NCI-H345 (cell line): ENCODE results near the gene LYST.
"Not testable (repeated sequence)": the region's sequence is repeated elsewhere in the genome, so short reads cannot be mapped to it uniquely, and the experiment has no call there.

Source experiments
- DNase-seq: peaks from one replicate; lab custom pipeline; 2025; lab: John Stamatoyannopoulos, UW

Gene LYST

DNA sequence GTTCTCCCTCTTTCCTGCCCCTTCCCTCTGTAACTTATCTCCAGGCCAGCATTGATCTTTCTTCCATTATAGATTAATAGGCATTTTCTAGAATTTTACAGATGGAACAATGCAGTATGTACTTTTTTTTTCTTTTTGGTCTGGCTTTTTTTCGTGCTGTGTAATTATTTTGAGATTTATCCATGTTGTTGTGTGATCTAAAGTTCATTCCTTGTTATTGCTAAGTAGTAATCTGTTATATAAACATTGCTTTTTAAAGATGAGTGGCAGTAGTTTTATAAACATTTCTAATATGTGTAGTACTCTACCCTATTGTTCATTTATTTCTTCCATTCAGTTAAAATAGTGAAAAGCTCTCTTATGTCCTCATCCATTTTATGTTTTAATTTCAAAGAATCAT lies 5.9 kb downstream of the LYST start:
- no peak for DNase-seq

DNA sequence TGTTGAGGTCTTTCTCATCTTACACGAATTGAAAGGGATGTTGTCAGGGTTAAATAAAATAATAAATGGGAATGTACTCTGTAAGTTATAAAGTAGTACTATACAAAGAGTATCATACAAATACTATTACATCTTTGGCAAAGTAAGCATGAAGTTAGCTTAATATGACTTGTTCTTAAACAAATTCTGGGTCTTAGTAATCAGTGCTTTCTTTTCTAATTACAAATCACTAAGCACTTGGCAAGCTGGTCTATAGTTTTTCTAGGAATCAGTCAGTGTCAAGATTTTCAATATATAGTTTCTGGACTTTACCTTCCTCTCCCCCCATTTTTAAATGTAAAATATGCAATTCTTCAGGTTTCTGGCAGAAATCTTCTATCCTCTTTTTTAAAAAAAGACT lies 6.9 kb downstream of the LYST start:
- no peak for DNase-seq

DNA sequence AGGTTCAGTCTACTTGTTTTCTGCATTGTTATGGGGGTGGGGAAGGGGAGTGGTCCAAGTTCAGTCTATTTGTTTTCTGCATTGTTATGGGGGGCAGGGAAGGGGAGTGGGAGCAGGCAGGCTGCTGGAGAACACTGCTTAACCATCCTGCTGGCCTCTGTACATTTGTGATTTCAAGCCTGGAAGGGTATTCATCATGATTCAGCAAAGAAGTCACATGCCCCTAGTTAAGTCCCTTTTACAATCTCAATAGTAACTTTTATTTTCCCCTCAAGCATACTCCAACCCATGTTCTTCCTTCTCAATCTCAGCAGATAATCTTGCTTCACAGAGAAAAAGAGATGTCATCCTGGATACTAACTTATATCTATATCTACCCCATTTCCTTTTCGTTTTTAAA lies 7.9 kb downstream of the LYST start:
- DNase-seq: no peak

DNA sequence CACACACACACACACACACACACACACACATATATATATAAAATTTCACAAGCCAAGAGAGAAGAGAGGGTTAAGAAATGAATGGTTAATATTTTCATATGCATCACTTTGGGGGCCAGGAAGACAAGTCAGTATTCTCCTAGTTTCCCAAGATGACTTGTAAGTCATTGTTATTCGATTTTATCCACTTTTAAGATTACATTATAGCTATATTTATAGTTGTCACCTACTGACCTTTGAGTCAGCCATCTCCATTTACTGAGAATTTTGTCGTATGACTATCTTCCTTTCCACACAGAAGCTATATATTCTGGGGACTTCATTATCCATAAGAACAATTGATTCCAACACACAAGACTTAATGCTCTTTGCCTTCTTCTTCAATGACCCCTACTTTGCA lies 8.9 kb downstream of the LYST start:
- DNase-seq: no peak

DNA sequence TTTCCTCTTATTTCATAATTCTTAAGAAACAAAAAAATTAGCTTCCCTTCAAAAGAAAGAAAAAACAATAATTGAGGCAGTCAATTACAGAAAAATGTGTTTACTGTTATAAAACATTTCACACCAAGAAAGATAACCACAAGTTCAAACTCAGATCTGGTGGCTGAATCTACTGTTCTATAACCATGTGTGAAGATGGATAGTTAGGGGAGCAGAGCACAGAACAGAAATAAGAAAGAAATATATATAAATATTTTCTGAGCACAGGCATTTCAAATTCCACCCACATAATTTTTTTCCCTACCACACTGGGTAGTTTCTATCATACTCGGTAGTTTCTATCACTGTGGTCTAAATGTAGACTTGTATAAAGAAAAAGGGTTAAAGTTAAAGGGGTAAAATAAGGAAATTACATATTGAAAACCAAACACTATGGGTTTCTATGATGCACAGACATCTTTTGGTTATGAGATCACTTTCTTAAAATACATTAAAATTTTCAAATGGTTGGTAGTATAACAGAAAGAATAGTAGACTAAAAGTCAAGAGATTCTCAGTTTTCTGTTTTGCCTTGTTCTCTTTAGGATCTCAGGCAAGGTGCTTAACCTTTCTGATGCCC lies 10.8 kb downstream of the LYST start:
- DNase-seq: no peak

DNA sequence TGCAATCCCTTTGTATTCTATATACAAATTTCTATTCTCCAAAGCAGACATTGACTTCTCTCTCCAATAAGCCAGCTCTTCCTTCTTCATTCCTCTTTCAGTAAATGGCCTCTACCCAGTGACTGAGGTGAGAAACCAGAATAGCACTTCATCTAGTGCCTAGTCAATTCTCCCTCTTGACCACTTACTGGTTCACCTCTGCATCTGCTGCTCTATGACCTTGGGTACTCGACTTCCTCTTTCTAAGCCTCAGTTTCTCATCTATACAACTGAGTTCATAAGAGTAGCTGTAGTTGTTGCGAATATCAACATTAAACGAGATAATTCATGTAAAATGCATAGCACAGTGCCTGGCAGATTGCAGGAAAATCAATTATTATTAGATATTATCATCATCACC lies 12.4 kb downstream of the LYST start:
- no peak for DNase-seq

DNA sequence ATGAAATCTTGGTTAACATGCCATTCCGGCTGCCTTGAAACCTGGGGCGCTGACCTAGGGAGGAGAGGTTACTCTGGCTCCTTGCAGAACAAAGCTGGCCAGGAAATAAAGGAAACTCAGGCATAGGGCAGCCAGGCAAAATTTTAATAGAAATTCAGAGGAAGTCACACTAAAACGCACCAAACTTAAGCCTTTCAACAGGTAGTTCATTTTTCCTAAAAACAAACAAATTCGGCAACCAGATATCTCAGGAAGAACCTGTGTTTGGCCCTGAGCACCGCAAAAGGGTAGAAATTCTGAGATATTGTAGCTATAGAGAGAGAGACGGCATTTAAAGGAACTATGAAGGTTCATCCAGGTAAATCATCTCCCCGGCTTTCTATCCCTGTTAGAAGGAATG lies 13.1 kb downstream of the LYST start:
- DNase-seq: no peak

DNA sequence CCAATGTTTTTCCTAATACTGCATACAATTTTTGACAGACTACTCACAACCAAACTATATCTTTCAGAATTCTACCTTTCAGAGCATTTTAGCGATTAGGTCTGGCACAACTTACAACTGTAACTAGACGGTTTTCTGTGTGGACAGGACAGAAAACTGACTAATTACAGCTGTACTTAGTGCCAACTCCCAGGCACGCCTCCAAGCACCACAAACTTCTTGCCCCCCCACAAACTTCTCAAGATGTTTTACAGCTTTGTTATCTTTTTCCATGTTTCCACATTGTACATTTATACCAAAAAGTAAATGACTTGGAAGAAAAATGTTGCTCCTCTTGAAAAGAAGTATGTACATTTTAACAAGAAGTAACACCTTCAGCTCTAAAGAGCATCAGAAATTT lies 13.8 kb downstream of the LYST start:
- no peak for DNase-seq

DNA sequence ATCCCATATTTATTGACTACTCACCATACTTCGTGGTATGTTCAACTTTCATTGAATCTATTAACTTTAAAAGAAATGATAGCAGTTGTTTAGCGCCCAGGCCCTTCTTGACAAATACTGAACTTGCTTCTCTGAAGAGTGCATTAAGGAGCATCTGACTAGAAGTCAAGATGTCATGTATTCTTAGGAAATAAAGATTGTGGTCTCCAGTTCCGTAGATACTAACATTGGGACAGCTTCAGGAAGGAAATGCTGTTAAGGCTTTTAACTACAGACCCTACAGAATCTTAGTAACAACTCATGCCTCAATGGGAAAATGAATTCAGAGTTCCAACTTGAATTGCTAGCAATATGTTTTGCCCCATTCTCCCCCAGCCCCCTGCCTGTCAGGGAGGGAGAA lies 14.8 kb downstream of the LYST start:
- DNase-seq: no peak

DNA sequence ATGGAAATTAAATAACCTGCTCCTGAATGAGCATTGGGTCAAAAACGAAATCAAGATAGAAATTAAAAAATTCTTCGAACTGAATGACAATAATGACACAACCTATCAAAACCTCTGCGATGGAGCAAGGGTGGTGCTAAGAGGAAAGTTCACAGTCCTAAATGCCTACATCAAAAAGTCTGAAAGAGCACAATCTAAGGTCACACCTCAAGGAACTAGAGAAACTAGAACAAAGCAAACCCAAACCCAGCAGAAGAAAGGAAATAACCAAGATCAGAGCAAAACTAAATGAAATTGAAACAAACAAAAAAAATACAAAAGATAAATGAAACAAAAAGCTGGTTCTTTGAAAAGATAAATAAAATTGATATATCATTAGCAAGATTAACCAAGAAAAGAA lies 18.5 kb downstream of the LYST start:
- DNase-seq: not testable (repeated sequence)

DNA sequence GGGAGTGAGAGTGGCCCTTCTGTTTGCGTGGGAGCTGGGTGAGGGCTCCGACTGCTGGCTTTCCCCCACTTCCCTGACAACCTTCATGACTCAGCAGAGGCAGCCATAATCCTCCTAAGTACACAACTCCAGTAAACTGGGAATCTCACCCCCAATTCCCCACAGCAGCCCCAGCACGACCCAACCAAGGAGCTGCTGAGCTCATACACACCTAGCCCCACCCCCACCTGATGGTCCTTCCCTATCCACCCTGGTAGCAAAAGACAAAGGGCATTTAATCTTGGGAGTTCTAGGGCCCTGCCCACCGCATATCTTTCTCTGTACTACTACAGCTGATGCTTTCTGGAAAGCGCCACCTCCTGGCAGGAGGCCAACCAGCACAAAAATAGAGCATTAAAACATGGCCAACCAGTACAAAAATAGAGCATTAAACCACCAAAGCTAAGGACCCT lies 21.0 kb downstream of the LYST start:
- not testable (repeated sequence) for DNase-seq

DNA sequence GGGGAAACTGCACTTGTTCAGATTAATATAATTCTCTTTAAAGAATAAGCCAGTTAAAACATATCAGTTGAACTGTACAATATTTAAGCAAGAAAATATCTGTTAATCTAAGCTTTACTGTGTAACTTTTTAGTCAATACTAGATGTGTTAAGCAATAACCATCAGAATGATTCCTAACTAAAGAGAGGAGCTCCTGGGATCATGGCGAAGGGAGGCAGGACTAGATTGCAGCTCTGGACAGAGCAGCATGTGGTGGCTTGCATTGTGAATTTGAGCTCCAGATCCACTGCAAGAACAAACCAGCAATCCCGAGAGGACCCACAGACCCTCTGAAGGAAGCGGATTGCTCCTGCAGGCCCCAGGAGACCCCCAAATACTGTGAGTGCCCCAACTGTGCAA lies 21.9 kb downstream of the LYST start:
- no peak for DNase-seq

DNA sequence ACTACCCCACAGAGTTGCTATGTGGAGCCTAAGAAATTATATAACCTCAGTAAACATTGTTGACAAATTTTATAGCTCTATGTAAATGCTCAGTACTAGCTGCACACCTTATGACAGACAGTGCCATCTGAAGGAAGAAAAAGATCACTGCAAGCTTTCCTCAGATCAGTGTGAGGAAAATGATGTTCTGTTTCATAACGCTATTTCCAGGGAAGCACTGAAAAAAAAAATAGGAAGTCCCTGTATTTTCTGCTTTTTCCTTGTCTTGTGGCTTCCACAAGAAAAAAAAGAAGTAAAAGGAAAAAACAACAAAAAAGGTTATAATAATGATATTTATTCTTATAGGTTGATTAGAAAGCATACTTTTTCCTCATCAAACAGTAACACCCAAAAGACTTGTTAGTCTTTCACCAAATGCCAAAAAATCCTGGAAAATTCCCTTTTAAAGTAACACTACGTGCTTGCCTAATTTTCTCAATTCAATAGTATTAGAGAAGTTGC lies 23.2 kb downstream of the LYST start:
- DNase-seq: peak; percentile 23

DNA sequence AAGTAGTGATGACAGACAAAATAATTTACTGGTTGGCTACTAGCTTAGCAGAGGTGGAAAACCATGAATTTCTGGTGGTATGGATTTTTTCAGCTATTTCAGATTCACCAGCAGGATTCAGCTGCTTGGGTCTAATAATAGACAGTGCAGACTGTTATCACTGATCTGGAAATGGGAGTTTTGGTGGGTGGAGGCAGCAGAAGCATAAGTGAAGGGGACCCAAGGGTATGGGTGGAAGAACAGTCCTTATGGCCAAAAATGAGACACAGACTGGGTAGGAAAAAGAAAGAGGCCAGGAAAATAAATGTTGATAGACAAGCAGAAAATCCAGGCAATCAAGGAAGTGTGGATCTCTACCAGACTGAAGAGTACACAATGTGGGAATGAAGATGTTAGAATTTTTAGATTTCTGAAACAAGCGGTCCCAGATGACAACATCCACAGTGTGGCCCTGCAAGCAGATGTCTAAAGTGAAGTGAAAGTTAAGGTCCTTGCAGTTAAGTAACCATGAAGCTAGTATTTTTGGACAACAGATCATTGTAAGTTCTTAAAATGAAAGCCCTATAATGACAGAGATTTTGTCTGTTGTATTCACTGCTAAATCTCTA lies 24.7 kb downstream of the LYST start:
- no peak for DNase-seq

DNA sequence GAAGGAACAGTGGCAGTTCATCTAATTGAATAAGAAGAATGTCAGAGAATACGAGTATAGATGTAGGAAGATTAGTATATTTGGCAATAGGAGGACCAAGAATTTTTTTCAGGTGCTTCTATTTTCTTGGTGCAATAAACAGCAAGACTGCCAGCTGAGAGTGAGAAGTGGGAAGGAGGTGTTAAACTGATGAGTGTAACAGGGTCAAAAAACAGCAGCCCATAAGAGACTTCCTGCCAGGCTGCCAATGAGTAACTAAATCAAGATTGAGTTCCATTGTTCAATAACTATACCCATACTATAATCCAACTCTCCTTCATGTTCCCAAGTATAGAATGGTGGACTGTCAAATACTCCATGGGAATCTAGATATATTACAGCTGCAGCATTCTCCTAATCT lies 28.7 kb downstream of the LYST start:
- no peak for DNase-seq

DNA sequence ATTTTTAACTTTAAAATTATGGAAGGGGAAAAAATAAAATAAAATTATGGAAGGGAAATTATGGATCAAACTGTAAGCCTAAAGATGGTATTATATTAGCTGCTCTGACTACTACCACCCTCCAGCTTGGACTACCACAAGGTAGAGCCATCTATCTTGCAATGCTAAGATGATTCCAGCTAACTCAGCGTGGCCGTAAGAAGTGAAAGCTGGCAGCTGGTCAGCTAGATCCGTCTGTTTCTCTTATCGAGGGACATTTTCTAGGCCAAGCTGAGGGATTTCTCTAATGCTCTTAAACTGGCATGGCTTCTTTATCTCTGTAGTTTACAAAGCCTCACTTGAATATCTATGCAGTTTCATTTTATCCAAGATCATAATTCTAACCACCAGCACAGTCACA lies 31.5 kb downstream of the LYST start:
- no peak for DNase-seq

DNA sequence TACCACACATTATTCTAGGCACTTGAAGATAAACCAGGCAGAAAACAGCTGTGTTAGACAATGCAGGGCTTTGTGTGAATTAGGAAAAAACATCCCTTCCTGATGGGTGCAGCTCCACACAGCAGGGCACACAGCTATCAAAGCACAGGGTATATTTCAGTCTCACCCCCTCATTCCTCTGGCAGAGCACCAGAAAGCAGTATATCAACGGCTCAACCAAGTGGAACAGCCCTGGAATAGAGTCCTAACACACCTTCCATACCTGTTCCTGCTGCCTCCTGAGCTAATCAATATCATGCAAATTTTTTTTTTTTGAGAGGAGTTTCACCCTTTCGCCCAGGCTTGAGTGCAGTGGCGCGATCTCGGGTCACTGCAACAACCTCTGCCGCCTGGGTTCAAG lies 32.1 kb downstream of the LYST start:
- peak; percentile 76 for DNase-seq

DNA sequence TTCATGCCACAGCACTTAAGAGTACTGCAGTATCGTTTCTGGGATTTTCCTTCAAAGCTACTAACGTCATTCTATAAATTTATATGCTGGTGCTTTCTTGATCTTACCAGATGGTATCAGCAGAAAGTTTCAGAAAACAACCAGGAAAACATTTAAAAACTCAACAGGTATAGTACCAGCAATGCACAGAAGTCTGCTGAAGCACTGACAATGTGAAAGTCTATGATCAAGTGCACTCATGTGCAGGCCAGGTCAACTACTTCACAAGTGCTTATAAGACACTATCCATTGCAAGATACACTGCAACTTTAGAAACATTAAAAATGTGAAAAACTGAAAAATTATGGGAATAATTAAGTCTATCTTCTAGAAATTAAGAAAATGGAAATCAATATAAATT lies 34.7 kb downstream of the LYST start:
- DNase-seq: no peak

DNA sequence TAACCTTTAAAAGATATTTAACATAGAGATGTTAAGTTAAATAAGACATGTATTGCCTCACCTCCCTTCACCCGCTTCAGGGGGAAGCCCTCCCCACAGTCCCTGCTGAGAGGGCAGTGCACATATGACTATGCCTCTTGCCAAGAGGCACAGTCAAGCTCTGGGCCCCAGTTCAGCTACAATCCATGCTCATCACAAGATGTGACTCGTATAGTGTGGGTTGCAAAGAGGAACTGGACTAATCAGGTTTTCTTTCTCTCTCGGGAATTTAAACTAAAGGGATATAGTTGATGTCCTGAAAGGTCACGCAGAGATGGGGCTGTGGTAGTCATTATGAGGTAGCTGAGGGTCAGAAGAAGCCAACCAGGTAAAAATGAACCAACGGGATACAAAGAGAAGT lies 35.6 kb downstream of the LYST start:
- DNase-seq: no peak

DNA sequence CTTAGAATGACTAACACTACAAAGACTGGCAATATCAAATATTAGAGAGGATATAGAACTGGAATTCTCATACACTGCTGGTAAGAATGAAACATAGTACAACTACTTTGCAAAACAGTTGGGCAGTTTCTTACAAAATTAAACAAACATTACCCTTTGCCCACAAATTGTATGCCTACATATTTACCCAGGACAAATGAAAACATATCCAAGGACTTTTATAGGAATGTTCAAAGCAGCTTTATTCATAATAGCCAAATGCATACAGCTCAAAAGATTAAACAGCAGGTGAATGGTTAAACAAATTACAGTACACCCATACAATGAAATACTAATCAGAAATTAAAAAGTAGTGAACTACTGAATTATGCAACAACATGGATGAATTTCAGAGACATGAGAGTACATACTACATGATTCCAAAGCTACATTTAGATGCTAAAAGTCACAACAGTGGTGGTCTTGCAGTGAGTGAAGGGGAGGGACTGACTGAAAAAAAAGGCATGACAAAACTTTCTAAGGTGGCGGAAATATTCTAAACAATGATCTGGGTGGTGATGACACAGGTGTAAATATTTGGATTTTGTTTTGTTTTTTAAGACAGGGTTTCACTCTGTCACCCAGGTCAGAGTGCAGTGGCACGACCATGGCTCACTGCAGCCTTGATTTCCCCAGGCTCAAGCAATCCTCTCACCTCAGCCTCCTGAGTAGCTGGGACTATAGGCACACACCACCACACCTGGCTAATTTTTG lies 40.4 kb downstream of the LYST start:
- DNase-seq: no peak

DNA sequence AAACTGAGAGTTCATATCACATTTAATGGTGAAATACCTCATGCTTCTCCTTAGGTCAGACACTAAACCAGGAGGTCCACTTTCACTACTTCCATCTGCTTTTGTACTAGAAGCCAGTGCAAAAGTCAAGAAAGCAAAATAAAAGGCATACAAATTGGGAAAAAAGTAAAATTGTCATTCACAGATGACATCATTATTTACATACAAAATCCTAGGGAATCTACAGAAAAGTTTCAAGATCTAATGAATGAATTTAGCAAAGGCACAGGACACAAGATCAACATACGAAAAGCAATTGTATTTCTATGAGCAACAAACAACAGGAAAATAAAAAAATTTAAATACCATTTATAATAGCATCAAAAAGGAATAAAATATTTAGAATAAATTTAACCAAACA lies 41.5 kb downstream of the LYST start:
- DNase-seq: no peak

DNA sequence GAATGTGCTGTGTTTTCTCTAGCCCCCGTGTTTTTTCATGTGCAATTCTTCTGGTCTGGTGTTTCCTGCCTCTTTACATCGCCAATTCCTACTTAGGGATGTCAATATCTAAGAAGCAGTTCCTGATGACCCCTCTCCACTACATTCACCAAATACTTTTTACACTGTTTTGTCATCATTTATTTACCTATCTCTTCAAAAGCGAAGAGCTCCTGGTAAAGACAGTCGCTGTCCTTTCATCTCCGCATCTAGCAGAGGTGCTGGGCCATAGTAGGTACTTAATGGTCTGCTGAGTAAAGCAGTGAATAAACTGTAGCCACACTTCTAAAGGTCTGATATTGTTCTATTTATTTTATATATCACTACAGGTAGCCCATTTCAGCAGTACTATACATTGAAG lies 43.0 kb downstream of the LYST start:
- no peak for DNase-seq

DNA sequence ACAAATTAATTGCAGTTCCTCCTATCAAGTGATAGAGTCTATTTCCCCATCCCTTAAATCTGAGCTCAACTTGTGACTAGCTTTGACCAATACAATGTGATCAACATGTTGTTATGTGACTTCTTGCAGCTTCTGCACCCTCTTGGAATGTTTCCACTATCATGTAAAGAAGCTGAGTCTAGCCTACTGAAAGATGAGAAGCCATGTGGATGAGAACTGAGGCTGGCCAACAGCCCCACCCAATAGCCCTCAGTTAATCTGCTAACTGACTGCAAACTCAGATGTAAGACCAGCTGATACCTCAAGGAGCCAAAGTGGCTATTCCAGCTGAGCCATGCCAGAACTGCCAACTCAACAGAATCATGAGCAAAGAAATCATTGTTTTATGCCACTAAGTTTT lies 44.0 kb downstream of the LYST start:
- no peak for DNase-seq
